Right lobe of liver (tissue), 6 donors: ENCODE results near the gene C16orf78. TPM values are rescaled to one million over a fixed set of nuclear protein-coding genes. Genes with fewer than 3 reads are reported as not detected.

Experiments
- ATAC-seq, 4 donors: fragments of 200-7000 bp; cut with Tn5 transposase; one replicate each; pipeline ENCODE4 v1.9.1; 2020; ENCODE audit warnings: mild to moderate bottlenecking in 4 of 4, moderate library complexity in 4 of 4
- DNase-seq, 3 donors: peaks; one replicate each; pipeline ENCODE4 v3.0.0-alpha.2; 2020
- H3K27ac ChIP-seq, 3 donors: fragments of 200-600 bp; one replicate each; pipeline ENCODE4 v1.8.0; 2022
- H3K27me3 ChIP-seq, 2 donors: fragments of 200-600 bp; one replicate each; pipeline ENCODE4 v1.8.0; 2022
- H3K36me3 ChIP-seq, 4 donors: fragments of 200-600 bp; sonication (generic) in 1 of 4; one replicate each; pipeline versions ENCODE4 v1.5.1 to v1.8.0; 2017 to 2022; ENCODE audit warnings: control low read depth in 1 of 4
- H3K4me1 ChIP-seq, 4 donors: fragments of 200-600 bp; sonication (generic) in 1 of 4; one replicate each; pipeline versions ENCODE4 v1.5.1 to v1.8.0; 2017 to 2022; ENCODE audit warnings: control low read depth in 1 of 4
- H3K4me3 ChIP-seq, 3 donors: fragments of 200-600 bp; one replicate each; pipeline ENCODE4 v1.8.0; 2022
- H3K9me3 ChIP-seq, 4 donors: fragments of 200-600 bp; sonication (generic) in 1 of 4; one replicate each; pipeline versions ENCODE4 v1.5.1 to v1.8.0; 2017 to 2022; ENCODE audit warnings: control low read depth in 1 of 4
- POLR2A ChIP-seq: fragments of 450-650 bp; IDR thresholded peaks from one replicate; pipeline ENCODE4 v1.6.1; 2017; ENCODE audit warnings: antibody characterized with exemption, mild to moderate bottlenecking
- WGBS: methylation state at CpG from one replicate; pipeline ENCODE4 v1.1.6; 2018; ENCODE audit warnings: low coverage, low lambda C conversion rate; ENCODE audit not compliant: insufficient coverage; ENCODE audit errors: missing lambda C conversion rate; 5-methylcytosine and 5-hydroxymethylcytosine counted together
- intact Hi-C, 2 donors: fragments of 100-400 bp; cut with DNase I; formaldehyde crosslinking; loops; one replicate each; pipeline versions ENCODE4 v1.11.2 to v1.14.1; 2022
- total RNA-seq, 6 experiments: library from RNA; depleted of rRNA in 2 of 6; stranded (reverse); fragments of >200 nt in 2 of 6; fragmentation: NEBNext Ultra II Directional in 3 of 6; extraction: Animal tissue kit (Norgen Biotek cat#: 25700) in 3 of 6; gene quantifications; one replicate each; pipeline versions ENCODE4 v1.1.0 to v1.2.4, GENCODE V29; 2016 to 2023
- TF ChIP-seq, protein P1 (sequence below), 4 donors: fragments of 200-600 bp in 3 of 4; fragments of 450-650 bp in 1 of 4; IDR thresholded peaks; one replicate each; pipeline versions ENCODE4 v1.5.1 to v1.8.0; 2016 to 2022; ENCODE audit warnings: antibody characterized with exemption in 4 of 4, mild to moderate bottlenecking in 2 of 4
- donor health status: DM: no; HTN: yes; CAD: no.
- donor health status: DM: no; HTN: no; CAD: no.
- donor health status: DM: no; HTN: no; CAD: no.
- donor health status: DM: no; HTN: yes; CAD: no.
- donor health status: DM: no; HTN: yes; CAD: no.

The C16orf78 gene
- total RNA-seq, 6 experiments from 2014 or later, result not detected

DNA sequence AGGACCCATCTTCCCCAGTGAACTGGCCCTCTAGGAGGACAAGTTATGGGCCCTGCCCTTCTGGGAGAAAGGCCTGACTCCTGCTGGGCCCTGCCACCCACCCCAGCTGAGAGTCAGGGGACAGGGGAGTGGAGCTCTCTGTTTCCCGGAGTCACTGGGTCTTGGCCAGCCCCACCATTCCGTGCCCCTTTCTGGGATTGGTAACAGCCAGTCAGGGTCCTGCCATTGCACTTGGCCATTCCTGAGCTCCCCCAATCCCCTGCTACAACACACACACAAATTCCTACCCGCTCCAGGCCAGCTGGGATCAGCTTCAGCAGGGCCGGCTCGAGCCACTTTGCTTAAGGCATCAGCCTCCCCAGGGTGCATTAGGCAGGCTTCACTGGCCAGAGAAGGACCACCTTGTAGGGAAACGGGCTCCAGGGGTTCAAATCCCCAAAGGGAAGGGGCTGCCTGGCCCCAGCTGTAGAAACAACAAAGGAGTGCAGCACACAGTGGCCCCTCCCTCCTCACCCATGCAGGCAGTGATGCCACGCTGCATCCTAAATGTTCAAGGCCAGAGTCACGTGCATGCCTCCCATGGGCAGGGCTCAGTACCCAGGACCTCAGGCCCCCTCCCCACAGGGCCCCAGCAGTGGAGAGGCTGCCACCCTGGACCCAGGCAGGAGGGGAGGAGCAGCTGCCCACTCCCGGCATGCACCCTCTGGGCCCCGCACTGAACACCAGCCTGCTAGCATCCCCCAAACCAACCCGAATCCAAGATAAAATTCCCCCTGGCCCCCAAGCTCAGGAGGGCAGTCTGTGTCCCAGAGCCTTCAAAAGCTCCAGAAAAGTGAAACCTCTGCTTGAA, 37.7 kb downstream of the C16orf78 start:
- intact Hi-C loops, result loop anchor here in 1 of 2 donors (10.0 kb wide), 1 partner anchor 183 kb away; no protein-coding TSS in a partner anchor

GRCh38 chr16:49414671-49415070, 41.1 kb downstream of the C16orf78 start:
- TF ChIP-seq POLR2A, result no peak
- TF ChIP-seq, protein P1, sequence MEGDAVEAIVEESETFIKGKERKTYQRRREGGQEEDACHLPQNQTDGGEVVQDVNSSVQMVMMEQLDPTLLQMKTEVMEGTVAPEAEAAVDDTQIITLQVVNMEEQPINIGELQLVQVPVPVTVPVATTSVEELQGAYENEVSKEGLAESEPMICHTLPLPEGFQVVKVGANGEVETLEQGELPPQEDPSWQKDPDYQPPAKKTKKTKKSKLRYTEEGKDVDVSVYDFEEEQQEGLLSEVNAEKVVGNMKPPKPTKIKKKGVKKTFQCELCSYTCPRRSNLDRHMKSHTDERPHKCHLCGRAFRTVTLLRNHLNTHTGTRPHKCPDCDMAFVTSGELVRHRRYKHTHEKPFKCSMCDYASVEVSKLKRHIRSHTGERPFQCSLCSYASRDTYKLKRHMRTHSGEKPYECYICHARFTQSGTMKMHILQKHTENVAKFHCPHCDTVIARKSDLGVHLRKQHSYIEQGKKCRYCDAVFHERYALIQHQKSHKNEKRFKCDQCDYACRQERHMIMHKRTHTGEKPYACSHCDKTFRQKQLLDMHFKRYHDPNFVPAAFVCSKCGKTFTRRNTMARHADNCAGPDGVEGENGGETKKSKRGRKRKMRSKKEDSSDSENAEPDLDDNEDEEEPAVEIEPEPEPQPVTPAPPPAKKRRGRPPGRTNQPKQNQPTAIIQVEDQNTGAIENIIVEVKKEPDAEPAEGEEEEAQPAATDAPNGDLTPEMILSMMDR (IDR thresholded peaks at IDR 0.05), result no peak
- no peak for ATAC-seq
- Histone ChIP-seq H3K36me3 (no peaks in the 10 kb centered on the region), H3K27me3 (no peaks in the 10 kb centered on the region), H3K9me3 (no peaks in the 10 kb centered on the region), H3K4me3 (no peak overlapping the region), H3K27ac (no peak overlapping the region), H3K4me1 (no peaks in the 10 kb centered on the region)
- intact Hi-C loops, result loop anchor here in 1 of 2 donors (10.0 kb wide), 1 partner anchor 180 kb away; no protein-coding TSS in a partner anchor
- no peak for DNase-seq
- 84% methylated on average over 14 of the region's 15 CpGs for WGBS

More for the DNA sequence above, 37.7 kb downstream of the C16orf78 start:
- Histone ChIP-seq H3K4me3 (no peak overlapping the region), H3K4me1 (no peaks in the 10 kb centered on the region), H3K36me3 (no peaks in the 10 kb centered on the region), H3K27ac (no peak overlapping the region), H3K27me3 (no peaks in the 10 kb centered on the region), H3K9me3 (no peaks in the 10 kb centered on the region)
- 67% methylated on average over 1 of the region's 11 CpGs for WGBS
- TF ChIP-seq POLR2A, result no peak
- TF ChIP-seq, protein P1 (IDR thresholded peaks at IDR 0.05), result no peak
- no peak for ATAC-seq
- no peak for DNase-seq

DNA sequence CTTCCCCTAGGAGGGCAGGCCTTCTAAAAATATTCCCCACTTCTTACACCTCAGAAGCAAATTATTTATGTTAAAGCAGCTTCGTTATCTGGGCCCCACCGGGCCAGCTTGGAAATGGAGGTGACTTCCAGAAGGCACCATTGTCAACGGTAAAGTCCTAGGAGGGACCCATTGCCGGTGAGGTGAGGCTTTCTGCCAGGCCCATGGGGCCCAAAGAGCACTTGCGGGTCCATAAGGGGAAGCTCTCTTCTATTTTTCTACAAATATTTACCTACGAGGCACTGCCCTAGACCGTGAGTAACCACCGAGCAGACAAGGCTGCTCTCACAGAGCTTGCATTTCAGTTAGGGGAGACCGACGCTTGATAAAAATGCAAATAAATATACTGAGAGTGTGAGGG, 41.5 kb downstream of the C16orf78 start:
- H3K36me3 ChIP-seq, result no peaks in the 10 kb centered on the region
- DNase-seq, result no peak
- H3K4me3 ChIP-seq, result no peak overlapping the region
- no peak for ATAC-seq
- no peaks in the 10 kb centered on the region for H3K4me1 ChIP-seq
- WGBS, result 75% methylated on average over 9 of the region's 10 CpGs
- no peak for TF ChIP-seq POLR2A
- TF ChIP-seq, protein P1 (IDR thresholded peaks at IDR 0.05), result no peak
- intact Hi-C loops, result loop anchor here in 1 of 2 donors (10.0 kb wide), 1 partner anchor 180 kb away; no protein-coding TSS in a partner anchor
- no peaks in the 10 kb centered on the region for H3K9me3 ChIP-seq
- H3K27me3 ChIP-seq, result no peaks in the 10 kb centered on the region
- no peak overlapping the region for H3K27ac ChIP-seq

GRCh38 chr16:49416001-49416675, 42.5 kb downstream of the C16orf78 start:
- TF ChIP-seq, protein P1 (IDR thresholded peaks at IDR 0.05), result no peak
- TF ChIP-seq POLR2A, result no peak
- Histone ChIP-seq H3K27ac (no peak overlapping the region), H3K9me3 (no peaks in the 10 kb centered on the region), H3K27me3 (no peaks in the 10 kb centered on the region), H3K36me3 (no peaks in the 10 kb centered on the region), H3K4me3 (no peak overlapping the region), H3K4me1 (no peaks in the 10 kb centered on the region)
- DNase-seq (no peak), ATAC-seq (no peak)
- intact Hi-C loops, result loop anchor here in 1 of 2 donors (10.0 kb wide), 1 partner anchor 179 kb away; no protein-coding TSS in a partner anchor
- WGBS, result 93% methylated on average over 4 of the region's 15 CpGs
